Peyer's patch (tissue), 4 donors: ENCODE data around the gene RALGPS1. TPM values are rescaled to one million over a fixed set of nuclear protein-coding genes. Genes with fewer than 3 reads are reported as not detected.

Experiments used
- DNase-seq, 3 donors: peaks; one replicate each; pipeline ENCODE4 v3.0.0-alpha.2; 2017 to 2019
- H3K27ac ChIP-seq, 4 donors: fragments of 200-600 bp; sonication (generic); one replicate each; pipeline ENCODE4 v1.5.1; 2016 to 2019
- H3K27me3 ChIP-seq, 2 donors: fragments of 200-600 bp; sonication (generic); one replicate each; pipeline ENCODE4 v1.5.1; 2019
- H3K36me3 ChIP-seq, 3 donors: fragments of 200-600 bp; sonication (generic); one replicate each; pipeline ENCODE4 v1.5.1; 2016 to 2019
- H3K4me1 ChIP-seq, 4 donors: fragments of 200-600 bp; sonication (generic); one replicate each; pipeline ENCODE4 v1.5.1; 2016 to 2019
- H3K4me3 ChIP-seq, 4 donors: fragments of 200-600 bp; sonication (generic); 1 replicate in 3 of 4; 2 replicates in 1 of 4; pipeline ENCODE4 v1.5.1; 2016 to 2019; ENCODE audit warnings: mild to moderate bottlenecking in 1 of 4
- H3K9me3 ChIP-seq, 4 donors: fragments of 200-600 bp; sonication (generic); one replicate each; pipeline ENCODE4 v1.5.1; 2016 to 2019; ENCODE audit warnings: mild to moderate bottlenecking in 1 of 4
- POLR2A ChIP-seq, 2 donors: fragments of 450-650 bp; IDR thresholded peaks; one replicate each; pipeline ENCODE4 v1.5.1; 2017; ENCODE audit warnings: antibody characterized with exemption in 2 of 2, mild to moderate bottlenecking in 2 of 2, moderate library complexity in 2 of 2
- total RNA-seq, 4 donors: library from RNA; depleted of rRNA; stranded (reverse); fragments of >200 nt; gene quantifications; one replicate each; pipeline ENCODE4 v1.1.0, GENCODE V29; 2016
- TF ChIP-seq, protein P1 (sequence below), 6 experiments: fragments of 450-650 bp in 4 of 6; fragments of 200-600 bp in 2 of 6; sonication (generic) in 1 of 6; IDR thresholded peaks; one replicate each; pipeline ENCODE4 v1.5.1; 2017 to 2019; ENCODE audit warnings: antibody characterized with exemption in 6 of 6, mild to moderate bottlenecking in 3 of 6, moderate library complexity in 1 of 6

RALGPS1 gene
- total RNA-seq, 4 donors from 2014 or later: 38.8 to 158 (median 141) TPM

GRCh38 chr9:127208416-127208815 is 293.8 kb downstream of the RALGPS1 start:
- TF ChIP-seq, protein P1, sequence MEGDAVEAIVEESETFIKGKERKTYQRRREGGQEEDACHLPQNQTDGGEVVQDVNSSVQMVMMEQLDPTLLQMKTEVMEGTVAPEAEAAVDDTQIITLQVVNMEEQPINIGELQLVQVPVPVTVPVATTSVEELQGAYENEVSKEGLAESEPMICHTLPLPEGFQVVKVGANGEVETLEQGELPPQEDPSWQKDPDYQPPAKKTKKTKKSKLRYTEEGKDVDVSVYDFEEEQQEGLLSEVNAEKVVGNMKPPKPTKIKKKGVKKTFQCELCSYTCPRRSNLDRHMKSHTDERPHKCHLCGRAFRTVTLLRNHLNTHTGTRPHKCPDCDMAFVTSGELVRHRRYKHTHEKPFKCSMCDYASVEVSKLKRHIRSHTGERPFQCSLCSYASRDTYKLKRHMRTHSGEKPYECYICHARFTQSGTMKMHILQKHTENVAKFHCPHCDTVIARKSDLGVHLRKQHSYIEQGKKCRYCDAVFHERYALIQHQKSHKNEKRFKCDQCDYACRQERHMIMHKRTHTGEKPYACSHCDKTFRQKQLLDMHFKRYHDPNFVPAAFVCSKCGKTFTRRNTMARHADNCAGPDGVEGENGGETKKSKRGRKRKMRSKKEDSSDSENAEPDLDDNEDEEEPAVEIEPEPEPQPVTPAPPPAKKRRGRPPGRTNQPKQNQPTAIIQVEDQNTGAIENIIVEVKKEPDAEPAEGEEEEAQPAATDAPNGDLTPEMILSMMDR (IDR thresholded peaks at IDR 0.05): no peak
- TF ChIP-seq POLR2A (IDR thresholded peaks at IDR 0.05): no peak
- Histone ChIP-seq H3K4me1 (no peaks in the 10 kb centered on the region), H3K9me3 (no peaks in the 10 kb centered on the region), H3K36me3 (peaks cover 0 to 6% (median 0%) of the 10 kb centered on the region in 3 donors), H3K27me3 (no peaks in the 10 kb centered on the region), H3K4me3 (no peak overlapping the region), H3K27ac (no peak overlapping the region)
- DNase-seq: peak in 2 of 3 donors; percentile 21 to 28

DNA sequence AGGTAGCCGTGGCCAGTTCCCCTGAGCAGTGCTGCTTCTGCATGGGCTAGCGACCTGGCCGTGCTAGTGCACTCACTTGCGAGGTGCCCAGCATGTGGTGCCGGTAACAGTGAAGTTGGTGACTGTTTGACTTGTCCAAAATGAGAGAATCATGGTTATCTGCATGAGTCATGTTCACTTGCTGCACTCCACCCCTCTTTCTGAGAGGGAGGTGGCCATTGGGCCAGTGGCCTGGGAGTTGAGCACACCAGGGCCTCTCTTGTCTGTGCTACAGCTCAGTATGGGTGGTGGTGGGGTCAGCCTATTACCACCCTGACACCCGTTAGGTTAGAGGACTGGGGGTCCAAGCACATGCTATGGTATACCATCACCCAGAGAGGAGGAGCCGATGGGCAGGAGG is 294.6 kb downstream of the RALGPS1 start:
- H3K9me3 ChIP-seq: no peaks in the 10 kb centered on the region

DNA sequence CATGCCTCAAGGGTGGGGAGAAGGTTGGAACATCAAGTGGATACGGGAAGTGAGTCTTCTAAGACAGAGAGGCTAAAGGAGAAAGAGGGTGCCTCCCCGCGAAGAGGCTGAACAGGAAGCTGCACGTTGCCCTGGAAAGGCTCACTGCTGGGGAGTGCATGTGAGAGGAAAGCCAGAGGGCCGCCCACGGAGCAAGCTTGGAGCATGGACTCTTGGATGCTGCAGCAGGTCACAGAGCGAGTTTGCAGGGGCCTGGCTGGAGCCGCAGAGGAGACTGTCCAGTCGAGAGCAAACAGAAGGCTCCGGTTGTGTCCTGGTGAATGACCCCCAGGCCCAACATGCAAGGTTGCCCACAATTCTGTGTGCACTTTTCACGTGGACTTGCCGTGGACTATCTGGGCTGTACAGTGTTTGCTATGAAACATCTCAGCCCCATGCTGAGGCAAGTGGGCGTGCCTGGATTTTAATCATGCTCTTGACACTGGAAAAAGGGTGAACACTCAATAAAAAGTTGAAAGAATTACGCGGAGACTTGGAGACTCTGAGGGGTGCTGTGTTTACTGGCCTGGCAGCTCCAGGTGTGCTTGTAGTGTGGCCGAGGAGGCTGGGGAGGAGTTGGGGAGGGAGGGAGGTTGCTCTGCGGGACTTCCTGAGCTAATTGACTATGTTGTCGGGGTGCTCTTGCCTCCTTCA is 295.5 kb downstream of the RALGPS1 start:
- Histone ChIP-seq H3K9me3 (no peaks in the 10 kb centered on the region), H3K27ac (no peak overlapping the region), H3K4me3 (no peak overlapping the region), H3K36me3 (peaks cover 0 to 6% (median 0%) of the 10 kb centered on the region in 3 donors), H3K4me1 (no peaks in the 10 kb centered on the region), H3K27me3 (no peaks in the 10 kb centered on the region)
- no peak for TF ChIP-seq POLR2A (IDR thresholded peaks at IDR 0.05)
- TF ChIP-seq, protein P1 (IDR thresholded peaks at IDR 0.05): no peak
- DNase-seq: peak in 1 of 3 donors; percentile 42

More for the DNA sequence above, 294.6 kb downstream of the RALGPS1 start:
- H3K27me3 ChIP-seq: no peaks in the 10 kb centered on the region
- peaks cover 0 to 6% (median 0%) of the 10 kb centered on the region in 3 donors for H3K36me3 ChIP-seq
- DNase-seq: peak in 1 of 3 donors; percentile 24
- no peaks in the 10 kb centered on the region for H3K4me1 ChIP-seq
- no peak overlapping the region for H3K27ac ChIP-seq
- no peak for TF ChIP-seq POLR2A (IDR thresholded peaks at IDR 0.05)
- TF ChIP-seq, protein P1 (IDR thresholded peaks at IDR 0.05): no peak
- H3K4me3 ChIP-seq: no peak overlapping the region

DNA sequence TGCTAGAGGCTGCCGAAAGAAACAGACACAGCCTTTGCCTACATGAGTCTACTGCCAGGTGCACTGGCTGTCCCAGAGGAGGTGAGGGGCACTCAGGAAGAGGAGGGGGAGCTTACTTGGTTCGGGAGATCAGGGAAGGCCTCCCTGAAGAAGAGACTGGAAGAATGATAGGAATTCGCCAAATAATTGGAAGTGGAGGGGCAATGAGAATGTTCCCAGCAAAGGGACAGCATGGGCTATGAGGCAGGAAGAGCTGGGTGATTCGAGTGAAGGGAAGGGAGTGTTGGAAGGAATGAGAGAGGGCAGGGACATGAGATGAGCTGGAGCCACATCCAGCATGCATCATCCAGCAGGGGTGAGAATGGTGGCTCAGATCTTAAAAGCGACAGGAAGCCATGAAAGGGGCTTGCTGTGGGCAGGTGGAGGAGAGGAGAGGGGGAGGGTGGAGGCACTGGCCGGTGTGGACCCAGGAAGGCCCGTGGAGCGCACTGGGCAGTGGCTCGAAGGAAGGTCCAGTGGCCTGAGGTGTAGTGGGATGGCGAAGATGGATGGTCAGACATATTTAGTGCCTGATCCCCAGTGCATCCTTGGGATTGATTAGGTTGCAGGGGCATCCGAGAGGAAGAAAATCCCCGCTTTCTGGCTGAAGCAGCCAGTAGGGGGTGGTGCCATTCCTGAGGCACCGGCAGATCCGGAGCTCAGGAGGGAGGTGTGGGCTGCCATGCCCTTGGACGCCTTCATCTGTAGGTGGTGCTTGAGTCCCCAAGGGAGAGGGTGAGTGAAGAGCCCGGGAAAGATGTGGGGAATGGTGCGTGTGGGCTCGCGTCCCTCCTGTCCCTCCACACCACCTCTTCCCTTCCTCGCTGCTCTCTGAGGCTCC is 296.5 kb downstream of the RALGPS1 start:
- no peak overlapping the region for H3K4me3 ChIP-seq
- H3K27me3 ChIP-seq: no peaks in the 10 kb centered on the region
- H3K36me3 ChIP-seq: peaks cover 0 to 6% (median 0%) of the 10 kb centered on the region in 3 donors
- peak in 1 of 3 donors; percentile 32 for DNase-seq
- H3K27ac ChIP-seq: no peak overlapping the region
- no peak for TF ChIP-seq POLR2A (IDR thresholded peaks at IDR 0.05)
- TF ChIP-seq, protein P1 (IDR thresholded peaks at IDR 0.05): no peak
- H3K4me1 ChIP-seq: no peaks in the 10 kb centered on the region
- H3K9me3 ChIP-seq: no peaks in the 10 kb centered on the region

DNA sequence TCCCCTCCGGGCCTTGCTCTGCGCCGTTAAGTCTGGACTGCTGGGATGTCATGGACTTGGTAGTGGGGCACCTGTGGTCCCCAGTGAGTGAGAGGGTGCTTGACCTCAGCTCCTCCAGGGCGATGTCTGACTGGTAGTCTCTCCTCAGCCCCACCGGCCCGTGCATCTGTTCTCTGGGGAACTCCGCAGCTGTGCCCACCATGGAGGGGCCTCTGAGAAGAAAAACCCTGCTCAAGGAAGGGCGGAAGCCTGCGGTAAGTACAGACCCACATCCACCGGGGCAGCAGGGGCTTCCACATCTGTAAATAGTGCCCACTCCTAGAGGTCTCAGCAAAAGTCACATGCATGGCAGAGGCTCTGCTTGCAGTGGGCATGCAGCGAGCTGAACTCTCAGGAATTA is 297.4 kb downstream of the RALGPS1 start:
- no peak for TF ChIP-seq POLR2A (IDR thresholded peaks at IDR 0.05)
- TF ChIP-seq, protein P1 (IDR thresholded peaks at IDR 0.05): no peak
- DNase-seq: no peak
- Histone ChIP-seq H3K27me3 (no peaks in the 10 kb centered on the region), H3K36me3 (peaks cover 0 to 3% (median 0%) of the 10 kb centered on the region in 3 donors), H3K4me1 (no peaks in the 10 kb centered on the region), H3K27ac (no peak overlapping the region), H3K4me3 (no peak overlapping the region), H3K9me3 (no peaks in the 10 kb centered on the region)
